Spleen (tissue), 11 donors: Measurements from ENCODE around the gene ADGRB2. TPM values are rescaled to one million over a fixed set of nuclear protein-coding genes. Genes with fewer than 3 reads are reported as not detected.

Experiments used
- DNase-seq: peaks from one replicate; pipeline ENCODE4 v3.0.0-alpha.2; 2020
- H3K27ac ChIP-seq, 8 donors: fragments of 200-600 bp; sonication (generic) in 7 of 8; 1 replicate in 4 of 8; 2 replicates in 4 of 8; pipeline versions ENCODE4 v1.5.0 to v1.8.0; 2016 to 2021; ENCODE audit warnings: inconsistent platforms in 4 of 8, mild to moderate bottlenecking in 4 of 8, moderate library complexity in 1 of 8
- H3K27me3 ChIP-seq, 7 donors: fragments of 200-600 bp; sonication (generic) in 6 of 7; replicated peaks in 1 of 7; 1 replicate in 4 of 7; 2 replicates in 3 of 7; pipeline versions ENCODE4 v1.5.0 to v1.8.0; 2016 to 2021; ENCODE audit warnings: inconsistent platforms in 3 of 7, mild to moderate bottlenecking in 1 of 7
- H3K36me3 ChIP-seq, 6 donors: fragments of 200-600 bp; sonication (generic) in 5 of 6; 1 replicate in 4 of 6; 2 replicates in 2 of 6; pipeline versions ENCODE4 v1.5.0 to v1.8.0; 2016 to 2021; ENCODE audit warnings: inconsistent platforms in 2 of 6
- H3K4me1 ChIP-seq, 6 donors: fragments of 200-600 bp; sonication (generic) in 5 of 6; 1 replicate in 3 of 6; 2 replicates in 3 of 6; pipeline versions ENCODE4 v1.5.0 to v1.8.0; 2016 to 2021; ENCODE audit warnings: inconsistent platforms in 3 of 6
- H3K4me3 ChIP-seq, 8 donors: fragments of 200-600 bp; sonication (generic) in 7 of 8; 1 replicate in 4 of 8; 2 replicates in 4 of 8; pipeline versions ENCODE4 v1.5.0 to v1.8.0; 2016 to 2021; ENCODE audit warnings: inconsistent platforms in 4 of 8, mild to moderate bottlenecking in 4 of 8, moderate library complexity in 2 of 8
- H3K9me3 ChIP-seq, 8 donors: fragments of 200-600 bp; sonication (generic) in 7 of 8; 1 replicate in 4 of 8; 2 replicates in 4 of 8; pipeline versions ENCODE4 v1.5.0 to v1.8.0; 2016 to 2021; ENCODE audit warnings: inconsistent platforms in 4 of 8
- POLR2A ChIP-seq, 3 donors: fragments of 450-650 bp; IDR thresholded peaks; one replicate each; pipeline ENCODE4 v1.5.1; 2017; ENCODE audit warnings: antibody characterized with exemption in 3 of 3, mild to moderate bottlenecking in 1 of 3
- POLR2AphosphoS5 ChIP-seq, 3 donors: sonication (generic); formaldehyde crosslinking; IDR thresholded peaks; one replicate each; pipeline ENCODE4 v1.5.1; 2017; ENCODE audit warnings: antibody characterized with exemption in 3 of 3
- WGBS, 5 donors: extraction: QIAGEN DNeasy Blood & Tissue Kit in 3 of 5; methylation state at CpG; one replicate each; pipeline versions ENCODE4 v1.1.5 to v1.1.7; 2013 to 2018; 5-methylcytosine and 5-hydroxymethylcytosine counted together
- intact Hi-C: fragments of 100-400 bp; cut with DNase I; formaldehyde crosslinking; loops from one replicate; pipeline ENCODE4 v1.15.0; 2023; ENCODE audit warnings: low total_unique reads
- polyA plus RNA-seq, 3 donors: library from polyadenylated mRNA; stranded (reverse); fragments of 200-250 nt; gene quantifications; one replicate each; pipeline ENCODE4 v1.2.1, GENCODE V29; 2013
- total RNA-seq, 7 donors: library from RNA; depleted of rRNA in 3 of 7; stranded (reverse); fragments of >200 nt in 3 of 7; fragmentation: NEBNext Ultra II Directional in 4 of 7; extraction: Animal tissue kit (Norgen Biotek cat#: 25700) in 4 of 7; gene quantifications; one replicate each; pipeline versions ENCODE4 v1.1.0 to v1.2.1, GENCODE V29; 2016 to 2021
- TF ChIP-seq, protein P1 (sequence below), 11 experiments: fragments of 200-600 bp in 7 of 11; fragments of 450-650 bp in 4 of 11; sonication (generic) in 4 of 11; IDR thresholded peaks in 8 of 11; conservative IDR thresholded peaks in 3 of 11; 1 replicate in 7 of 11; 2 replicates in 4 of 11; pipeline versions ENCODE4 v1.4.0 to v1.8.0; 2016 to 2021; ENCODE audit warnings: antibody characterized with exemption in 11 of 11, inconsistent platforms in 4 of 11, mild to moderate bottlenecking in 1 of 11
- donor health status: healthy with polysubstance abuse.
- donor health status: DM: no; HTN: no; CAD: no; lungs with moderate emphysema.
- donor health status: DM: no; HTN: no; CAD: no.
- donor health status: Bipolar disorder and iron deficiency.
- donor health status: healthy.
- donor health status: DM: no; HTN: no; CAD: no.
- donor health status: DM: yes; HTN: yes; CAD: no.

ADGRB2 gene
- total and polyA plus RNA-seq, 10 donors = 0.52 to 5.1 (median 1.5) TPM

DNA sequence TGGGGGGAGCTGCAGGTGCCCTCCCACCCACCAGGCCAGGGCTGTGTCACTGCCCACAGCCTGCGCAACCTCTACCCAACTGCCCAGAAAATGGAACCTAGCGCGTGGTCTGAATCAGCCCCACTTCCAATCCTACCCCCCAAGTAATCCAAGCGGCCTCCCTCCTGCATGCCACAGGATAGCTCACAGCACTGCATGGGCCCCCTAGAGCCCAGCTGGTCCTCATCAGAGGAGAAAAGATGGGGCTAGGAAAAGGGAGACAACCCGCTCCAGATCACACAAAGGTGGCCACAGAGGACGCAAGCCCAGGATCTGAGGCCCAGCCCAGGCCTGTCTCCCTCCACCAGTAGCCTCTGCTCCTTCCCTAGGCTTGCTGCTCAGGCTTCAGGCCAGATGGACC, 6.2 kb downstream of the ADGRB2 start:
- Histone ChIP-seq H3K27me3 (peaks cover 0 to 41% (median 17%) of the 10 kb centered on the region in 7 donors), H3K4me3 (no peak overlapping the region), H3K9me3 (no peaks in the 10 kb centered on the region), H3K27ac (no peak overlapping the region), H3K36me3 (no peaks in the 10 kb centered on the region), H3K4me1 (peaks cover 30 to 66% (median 60%) of the 10 kb centered on the region in 6 donors)
- no peak for DNase-seq
- no peak for TF ChIP-seq POLR2AphosphoS5 (IDR thresholded peaks at IDR 0.05)
- no peak for TF ChIP-seq POLR2A (IDR thresholded peaks at IDR 0.05)
- TF ChIP-seq, protein P1, sequence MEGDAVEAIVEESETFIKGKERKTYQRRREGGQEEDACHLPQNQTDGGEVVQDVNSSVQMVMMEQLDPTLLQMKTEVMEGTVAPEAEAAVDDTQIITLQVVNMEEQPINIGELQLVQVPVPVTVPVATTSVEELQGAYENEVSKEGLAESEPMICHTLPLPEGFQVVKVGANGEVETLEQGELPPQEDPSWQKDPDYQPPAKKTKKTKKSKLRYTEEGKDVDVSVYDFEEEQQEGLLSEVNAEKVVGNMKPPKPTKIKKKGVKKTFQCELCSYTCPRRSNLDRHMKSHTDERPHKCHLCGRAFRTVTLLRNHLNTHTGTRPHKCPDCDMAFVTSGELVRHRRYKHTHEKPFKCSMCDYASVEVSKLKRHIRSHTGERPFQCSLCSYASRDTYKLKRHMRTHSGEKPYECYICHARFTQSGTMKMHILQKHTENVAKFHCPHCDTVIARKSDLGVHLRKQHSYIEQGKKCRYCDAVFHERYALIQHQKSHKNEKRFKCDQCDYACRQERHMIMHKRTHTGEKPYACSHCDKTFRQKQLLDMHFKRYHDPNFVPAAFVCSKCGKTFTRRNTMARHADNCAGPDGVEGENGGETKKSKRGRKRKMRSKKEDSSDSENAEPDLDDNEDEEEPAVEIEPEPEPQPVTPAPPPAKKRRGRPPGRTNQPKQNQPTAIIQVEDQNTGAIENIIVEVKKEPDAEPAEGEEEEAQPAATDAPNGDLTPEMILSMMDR (IDR thresholded peaks at IDR 0.05 in 8 of 11, conservative IDR thresholded peaks at IDR 0.05 in 3 of 11) = no peak
- intact Hi-C loops = no loop called here
- 91 to 99% (median 98%) methylated on average over 6 of the region's 6 CpGs for WGBS, 5 donors

DNA sequence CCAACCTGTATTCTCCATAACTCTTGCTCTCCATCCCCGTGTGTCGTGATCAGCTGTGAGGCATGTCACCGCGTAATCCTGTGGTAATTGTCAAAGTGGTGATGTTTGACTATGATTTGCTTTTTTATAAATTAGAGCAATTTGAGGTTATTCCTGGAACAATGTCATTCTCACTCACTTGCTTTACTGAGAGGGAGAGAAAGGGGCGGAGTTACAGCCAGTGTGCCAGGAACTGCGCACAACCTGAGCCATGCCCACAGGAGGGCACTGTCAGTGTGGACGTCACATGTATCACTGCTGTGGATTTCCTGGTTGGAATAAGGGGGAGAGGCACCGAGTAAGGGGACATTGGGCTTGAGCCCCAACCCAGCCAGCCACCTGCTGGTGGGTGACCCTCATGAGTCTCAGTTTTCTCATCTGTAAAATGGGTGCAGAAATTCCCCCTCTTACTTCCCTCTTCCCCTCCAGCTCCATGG, 6.9 kb downstream of the ADGRB2 start:
- Histone ChIP-seq H3K27ac (no peak overlapping the region), H3K9me3 (no peaks in the 10 kb centered on the region), H3K36me3 (no peaks in the 10 kb centered on the region), H3K4me1 (peaks cover 26 to 66% (median 60%) of the 10 kb centered on the region in 6 donors), H3K4me3 (no peak overlapping the region), H3K27me3 (peaks cover 0 to 33% (median 10%) of the 10 kb centered on the region in 7 donors)
- intact Hi-C loops = no loop called here
- TF ChIP-seq, protein P1 (IDR thresholded peaks at IDR 0.05 in 8 of 11, conservative IDR thresholded peaks at IDR 0.05 in 3 of 11) = no peak
- TF ChIP-seq POLR2AphosphoS5 (IDR thresholded peaks at IDR 0.05) (no peak), POLR2A (IDR thresholded peaks at IDR 0.05) (no peak)
- 85 to 93% (median 87%) methylated on average over 8 of the region's 8 CpGs for WGBS, 5 donors
- DNase-seq = no peak

DNA sequence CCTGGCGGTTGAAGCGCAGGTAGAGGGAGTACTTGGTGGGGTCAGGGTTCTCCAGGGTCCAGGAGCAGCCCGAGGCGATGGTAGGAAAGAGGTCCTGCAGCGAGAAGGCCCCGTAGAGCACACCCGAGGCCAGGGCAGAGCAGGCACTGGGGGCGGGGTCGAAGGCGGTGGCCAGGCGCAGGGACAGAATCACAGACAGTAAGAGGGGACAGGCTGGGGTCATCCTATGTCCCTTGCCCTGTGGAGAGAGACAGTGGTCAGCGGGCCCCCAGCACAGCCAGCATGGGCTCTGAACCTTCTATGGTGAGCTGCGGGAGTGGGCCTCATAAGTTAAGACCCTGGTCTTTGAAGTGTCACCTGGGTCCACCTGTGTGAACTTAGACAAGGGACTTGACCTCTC, 7.6 kb downstream of the ADGRB2 start:
- Histone ChIP-seq H3K27me3 (peaks cover 0 to 27% (median 7%) of the 10 kb centered on the region in 7 donors), H3K36me3 (no peaks in the 10 kb centered on the region), H3K27ac (no peak overlapping the region), H3K9me3 (no peaks in the 10 kb centered on the region), H3K4me1 (peaks cover 25 to 66% (median 60%) of the 10 kb centered on the region in 6 donors), H3K4me3 (no peak overlapping the region)
- 90 to 98% (median 94%) methylated on average over 13 of the region's 13 CpGs for WGBS, 5 donors
- TF ChIP-seq POLR2A (IDR thresholded peaks at IDR 0.05) = no peak
- TF ChIP-seq, protein P1 (IDR thresholded peaks at IDR 0.05 in 8 of 11, conservative IDR thresholded peaks at IDR 0.05 in 3 of 11) = no peak
- no peak for TF ChIP-seq POLR2AphosphoS5 (IDR thresholded peaks at IDR 0.05)
- no peak for DNase-seq
- intact Hi-C loops = no loop called here

DNA sequence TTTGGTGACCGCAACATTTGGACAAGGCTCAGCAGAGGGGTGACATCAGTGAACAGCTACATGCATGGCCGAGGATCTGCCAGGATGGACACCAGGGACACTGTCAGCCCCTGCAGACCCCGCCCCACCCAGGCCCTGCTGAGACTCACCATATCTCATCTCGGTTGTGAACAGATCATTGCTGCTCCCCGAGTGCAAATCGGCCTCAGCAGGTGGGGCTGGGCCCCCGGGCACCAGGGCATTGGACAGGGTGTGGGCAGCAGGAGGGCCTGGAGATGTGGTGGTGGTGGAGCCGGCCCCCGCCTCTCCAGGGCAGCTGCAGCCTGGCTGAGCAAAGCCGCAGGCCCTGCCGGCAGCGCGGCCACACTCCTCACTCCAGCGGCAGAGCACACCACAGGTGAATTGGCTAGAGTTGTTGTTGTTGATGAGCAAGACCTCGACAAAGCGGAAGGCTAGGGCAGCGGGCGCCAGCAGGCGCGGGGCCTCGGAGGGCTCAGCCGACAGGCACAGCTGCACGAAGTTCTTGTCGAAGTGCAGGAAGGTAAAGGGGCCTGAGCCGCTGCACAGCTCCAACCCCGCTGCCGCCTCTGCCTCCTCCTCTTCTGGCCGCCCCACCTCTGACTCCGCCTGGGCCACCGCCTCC, 8.2 kb downstream of the ADGRB2 start:
- intact Hi-C loops = no loop called here
- H3K36me3 ChIP-seq = no peaks in the 10 kb centered on the region
- no peaks in the 10 kb centered on the region for H3K9me3 ChIP-seq
- 91 to 93% (median 92%) methylated on average over 23 to 30 of the region's 30 CpGs for WGBS, 5 donors
- H3K27me3 ChIP-seq = peaks cover 0 to 21% (median 6%) of the 10 kb centered on the region in 7 donors
- TF ChIP-seq, protein P1 (IDR thresholded peaks at IDR 0.05 in 8 of 11, conservative IDR thresholded peaks at IDR 0.05 in 3 of 11) = no peak
- TF ChIP-seq POLR2A (IDR thresholded peaks at IDR 0.05) (no peak), POLR2AphosphoS5 (IDR thresholded peaks at IDR 0.05) (no peak)
- peaks cover 19 to 66% (median 60%) of the 10 kb centered on the region in 6 donors for H3K4me1 ChIP-seq
- no peak for DNase-seq
- peak overlapping the region in 2 of 8 donors; percentile 9 to 34 for H3K27ac ChIP-seq
- no peak overlapping the region for H3K4me3 ChIP-seq
